ENCODE data around the gene RPS6KA1.

DNA sequence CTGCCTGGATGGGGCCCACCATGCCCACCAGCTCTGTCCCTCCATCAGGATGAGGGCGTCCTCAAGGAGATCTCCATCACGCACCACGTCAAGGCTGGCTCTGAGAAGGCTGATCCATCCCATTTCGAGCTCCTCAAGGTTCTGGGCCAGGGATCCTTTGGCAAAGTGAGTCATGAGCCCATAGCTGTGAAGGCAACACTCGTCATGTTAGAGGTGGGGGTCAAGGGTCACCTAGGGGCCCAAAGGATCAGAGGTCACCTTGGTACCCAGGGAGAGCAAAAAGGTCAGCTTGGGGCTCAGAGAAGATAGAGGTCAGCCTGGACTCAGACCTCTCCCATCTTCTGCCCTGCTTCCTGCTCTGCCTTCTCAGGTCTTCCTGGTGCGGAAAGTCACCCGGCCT, 17.3 kb downstream of the RPS6KA1 start:
- no peak for TF ChIP-seq POLR2A (IDR thresholded peaks at IDR 0.05)
- TF ChIP-seq, protein P1, sequence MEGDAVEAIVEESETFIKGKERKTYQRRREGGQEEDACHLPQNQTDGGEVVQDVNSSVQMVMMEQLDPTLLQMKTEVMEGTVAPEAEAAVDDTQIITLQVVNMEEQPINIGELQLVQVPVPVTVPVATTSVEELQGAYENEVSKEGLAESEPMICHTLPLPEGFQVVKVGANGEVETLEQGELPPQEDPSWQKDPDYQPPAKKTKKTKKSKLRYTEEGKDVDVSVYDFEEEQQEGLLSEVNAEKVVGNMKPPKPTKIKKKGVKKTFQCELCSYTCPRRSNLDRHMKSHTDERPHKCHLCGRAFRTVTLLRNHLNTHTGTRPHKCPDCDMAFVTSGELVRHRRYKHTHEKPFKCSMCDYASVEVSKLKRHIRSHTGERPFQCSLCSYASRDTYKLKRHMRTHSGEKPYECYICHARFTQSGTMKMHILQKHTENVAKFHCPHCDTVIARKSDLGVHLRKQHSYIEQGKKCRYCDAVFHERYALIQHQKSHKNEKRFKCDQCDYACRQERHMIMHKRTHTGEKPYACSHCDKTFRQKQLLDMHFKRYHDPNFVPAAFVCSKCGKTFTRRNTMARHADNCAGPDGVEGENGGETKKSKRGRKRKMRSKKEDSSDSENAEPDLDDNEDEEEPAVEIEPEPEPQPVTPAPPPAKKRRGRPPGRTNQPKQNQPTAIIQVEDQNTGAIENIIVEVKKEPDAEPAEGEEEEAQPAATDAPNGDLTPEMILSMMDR (IDR thresholded peaks at IDR 0.05): no peak
